Stimulated activated effector memory CD8-positive, alpha-beta T cell treated with anti-CD3 and anti-CD28 coated beads, Interleukin-12 subunit alpha, Interleukin-12 subunit beta, amount 100 ng/mL, for 72 hours (primary cell): ENCODE measurements around the gene FANCB.

Source experiments
- ATAC-seq: fragments of 150-1000 bp; cut with Tn5 transposase; 2 replicates; pipeline ENCODE4 v1.10.0; 2021
- DNase-seq, 2 donors: peaks; one replicate each; pipeline ENCODE4 v3.0.0; 2021 to 2022; ENCODE audit warnings: low spot score in 2 of 2
- H3K27ac Mint-ChIP-seq: one replicate; pipeline ENCODE4 v1.8.0; 2022; ENCODE audit warnings: mild to moderate bottlenecking, mixed read lengths
- H3K36me3 Mint-ChIP-seq: one replicate; pipeline ENCODE4 v1.8.0; 2022; ENCODE audit warnings: mild to moderate bottlenecking, mixed read lengths
- H3K4me1 Mint-ChIP-seq: one replicate; pipeline ENCODE4 v1.8.0; 2022; ENCODE audit warnings: mixed read lengths
- H3K4me3 Mint-ChIP-seq: one replicate; pipeline ENCODE4 v1.8.0; 2022; ENCODE audit warnings: mild to moderate bottlenecking, mixed read lengths
- H3K9me3 Mint-ChIP-seq: one replicate; pipeline ENCODE4 v1.8.0; 2022; ENCODE audit warnings: mixed read lengths

FANCB gene

GRCh38 chrX:14798805-14799397, 74.0 kb downstream of the FANCB start:
- H3K4me3 Mint-ChIP-seq = no peak overlapping the region
- no peaks in the 10 kb centered on the region for H3K36me3 Mint-ChIP-seq
- peaks cover 8% of the 10 kb centered on the region for H3K4me1 Mint-ChIP-seq
- ATAC-seq (peak; percentile 87), DNase-seq (peak in 1 of 2 donors; percentile 48)
- peaks cover 6% of the 10 kb centered on the region for H3K9me3 Mint-ChIP-seq
- H3K27ac Mint-ChIP-seq = no peak overlapping the region
